Activated CD4-positive, alpha-beta T cell treated with anti-CD3 and anti-CD28 coated beads for 48 hours (primary cell): Measurements from ENCODE around the gene SRPK1.
"Not testable (repeated sequence)": the region's sequence is repeated elsewhere in the genome, so short reads cannot be mapped to it uniquely, and the experiment has no call there.

ENCODE experiments used
- DNase-seq: peaks from one replicate; pipeline ENCODE4 v3.0.0-alpha.2; 2020

SRPK1 gene

DNA sequence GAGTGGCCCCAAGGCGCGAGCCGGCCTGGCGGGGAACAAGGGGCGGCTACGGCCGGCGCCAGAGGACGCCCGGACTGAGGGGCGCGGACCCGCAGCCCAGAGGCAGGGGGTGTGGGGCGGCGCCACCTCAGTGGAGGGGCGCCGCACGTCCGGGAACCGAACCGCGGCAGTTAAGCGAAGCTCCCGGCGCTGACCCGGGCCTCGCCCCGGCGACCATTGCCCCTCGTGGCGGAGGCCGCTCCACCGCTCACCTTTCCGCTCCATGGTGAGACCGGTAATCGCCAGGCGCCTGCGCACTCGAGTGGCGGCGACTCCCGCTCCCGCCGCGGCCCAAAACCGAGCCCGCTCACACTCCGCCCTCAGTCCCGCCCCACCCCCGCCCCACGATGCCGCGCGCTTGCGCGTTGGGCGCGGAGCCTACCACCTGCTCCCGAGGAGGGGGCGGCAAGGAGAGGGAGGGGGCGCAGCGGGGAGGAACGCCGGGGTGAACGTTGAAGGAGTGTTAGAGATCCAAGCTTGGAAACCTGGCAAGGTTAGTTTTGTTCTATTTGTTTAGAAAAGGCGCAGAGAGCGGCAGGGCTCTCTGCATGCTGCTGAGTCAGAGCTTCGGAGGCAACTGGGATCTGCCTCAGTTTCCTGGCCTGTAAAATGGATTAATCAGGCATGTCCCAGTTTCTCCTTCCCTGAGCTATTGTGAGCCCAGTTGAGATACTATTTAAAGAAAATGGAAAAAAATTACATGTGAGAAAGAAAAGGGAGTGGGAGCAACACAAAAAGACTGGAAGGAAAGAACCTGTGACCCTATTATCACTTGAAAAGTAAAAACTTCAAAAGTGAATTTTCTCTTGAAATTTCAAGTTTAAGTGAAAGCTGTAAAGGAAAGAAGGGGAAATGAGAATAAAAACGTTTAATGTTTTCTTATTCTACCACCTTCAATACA, at the start of gene SRPK1:
TSS of gene SRPK1 (minus strand) at position 306 of the 940 bp plus-strand sequence. CDS start at position 264, 42 bp downstream.
- peak; percentile 93 for DNase-seq

- no peak for DNase-seq
Observed at GRCh38 chr6:35970181-35970580, 49.3 kb upstream of the SRPK1 start.

GRCh38 chr6:35969646-35970045, 48.7 kb upstream of the SRPK1 start:
- no peak for DNase-seq

- no peak for DNase-seq
Observed at GRCh38 chr6:35968821-35969220, 47.9 kb upstream of the SRPK1 start.

GRCh38 chr6:35967076-35967774, 46.3 kb upstream of the SRPK1 start:
- no peak for DNase-seq

DNA sequence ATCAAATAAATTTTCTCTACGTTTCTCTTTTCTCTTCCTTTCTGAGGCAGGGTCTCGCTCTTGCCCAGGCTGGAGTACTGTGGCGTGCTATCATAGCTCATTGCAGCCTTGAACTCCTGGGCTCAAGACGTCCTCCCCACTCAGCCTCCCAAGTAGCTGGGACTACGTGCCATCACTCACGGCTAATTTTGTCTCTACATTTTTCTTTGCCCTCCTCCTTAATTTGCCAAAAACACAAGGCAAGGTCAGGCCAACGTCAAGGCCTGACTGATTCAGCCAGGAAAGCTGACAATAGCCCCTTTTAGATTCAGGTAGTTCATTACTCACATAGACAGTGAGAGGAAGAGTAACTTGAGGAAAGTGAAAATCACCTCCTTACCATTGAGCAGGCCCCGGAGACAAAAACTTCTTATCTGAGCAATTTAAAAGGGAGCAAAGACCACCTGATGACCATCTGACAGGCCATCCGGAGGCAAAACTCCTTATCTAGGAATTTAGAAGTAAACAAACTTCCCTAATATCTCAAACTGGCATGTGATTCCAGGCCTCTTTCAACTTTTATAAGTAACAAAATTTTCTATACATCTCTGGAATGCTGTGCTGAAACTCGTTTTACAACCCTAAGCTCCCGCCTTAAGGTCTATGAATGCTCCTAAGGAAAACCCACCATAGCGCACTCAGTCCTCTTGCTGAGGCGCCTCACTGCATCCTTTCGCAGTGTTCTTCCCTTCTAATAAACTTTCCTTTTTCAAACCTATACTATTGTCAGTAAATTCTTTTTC, 42.1 kb upstream of the SRPK1 start:
- no peak for DNase-seq

DNA sequence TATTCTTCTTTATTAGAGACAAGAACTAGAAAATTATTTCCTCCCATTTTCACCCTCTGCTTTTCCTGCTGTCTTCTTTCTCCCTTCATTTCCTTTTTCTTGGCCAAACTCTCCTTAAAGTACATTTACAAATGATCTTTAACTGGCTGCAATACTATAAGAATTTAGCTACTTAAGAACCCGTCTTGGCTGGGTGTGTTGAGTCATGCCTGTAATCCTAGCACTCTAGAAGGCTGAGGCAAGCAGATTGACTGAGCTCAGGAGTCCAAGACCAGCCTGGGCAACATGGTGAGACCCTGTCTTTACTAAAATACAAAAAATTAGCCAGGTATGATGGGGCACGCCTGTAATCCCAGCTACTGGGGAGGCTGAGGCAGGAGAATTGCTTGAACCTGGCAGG, 39.3 kb upstream of the SRPK1 start:
- DNase-seq = no peak

DNA sequence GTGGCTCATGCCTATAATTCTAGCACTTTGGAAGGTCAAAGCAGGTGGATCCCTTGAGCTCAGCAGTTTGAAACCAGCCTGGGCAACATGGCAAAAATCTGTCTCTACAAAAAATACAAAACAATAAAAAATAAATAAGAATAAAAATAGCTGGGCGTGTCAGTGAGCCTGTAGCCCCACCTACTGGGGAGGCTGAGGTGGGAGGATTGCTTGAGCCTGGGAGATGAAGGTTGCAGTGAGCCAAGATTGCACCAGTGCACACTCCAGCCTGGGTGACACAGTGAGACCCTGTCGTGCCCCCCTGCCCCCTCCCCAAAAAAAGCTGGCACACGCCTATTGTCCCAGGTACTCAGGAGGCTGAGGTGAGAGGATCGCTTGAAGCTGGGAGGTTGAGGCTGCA, 35.1 kb upstream of the SRPK1 start:
- DNase-seq = peak; percentile 31

- DNase-seq = no peak
Observed at GRCh38 chr6:35955521-35955920, 34.6 kb upstream of the SRPK1 start.

DNA sequence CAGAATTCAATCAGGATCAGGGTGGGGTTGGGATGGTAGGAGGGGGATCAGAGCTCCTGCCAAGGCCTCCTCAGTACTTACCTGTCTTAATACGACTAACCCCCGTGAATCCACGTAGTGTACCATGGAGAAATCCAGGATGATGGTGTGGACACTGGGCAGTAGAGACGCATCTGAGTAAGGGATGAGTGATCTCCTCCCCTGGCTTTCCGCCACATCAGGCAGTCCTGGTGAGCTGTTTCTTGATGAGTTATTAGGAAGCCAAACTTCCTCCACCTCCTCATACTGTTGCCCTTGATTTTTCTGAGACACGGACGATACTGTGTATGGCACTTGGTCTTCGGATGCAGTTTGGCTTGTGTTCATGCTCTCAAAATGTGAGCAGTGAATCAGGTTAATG, 34.2 kb upstream of the SRPK1 start:
- no peak for DNase-seq

GRCh38 chr6:35954333-35954732, 33.4 kb upstream of the SRPK1 start:
- DNase-seq = no peak

- DNase-seq = no peak
Observed at GRCh38 chr6:35948725-35949124, 27.8 kb upstream of the SRPK1 start.

- no peak for DNase-seq
Observed at GRCh38 chr6:35945650-35946025, 24.7 kb upstream of the SRPK1 start.

- no peak for DNase-seq
Observed at GRCh38 chr6:35943390-35943789, 22.5 kb upstream of the SRPK1 start.

GRCh38 chr6:35942355-35942754, 21.5 kb upstream of the SRPK1 start:
- no peak for DNase-seq

DNA sequence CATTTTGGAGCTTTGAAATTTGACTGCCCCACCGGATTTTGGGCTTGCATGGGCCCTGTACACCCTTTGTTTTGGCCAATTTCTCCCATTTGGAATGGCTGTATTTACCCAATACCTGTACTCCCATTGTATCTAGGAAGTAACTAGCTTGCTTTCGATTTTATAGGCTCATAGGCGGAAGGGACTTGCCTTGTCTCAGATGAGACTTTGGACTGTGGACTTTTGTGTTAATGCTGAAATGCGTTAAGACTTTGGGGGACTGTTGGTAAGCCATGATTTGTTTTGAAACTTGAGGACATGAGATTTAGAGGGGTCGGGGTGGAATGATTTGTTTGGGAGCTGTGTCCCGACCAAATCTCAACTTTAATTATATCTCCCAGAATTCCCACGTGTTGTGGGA, 20.3 kb upstream of the SRPK1 start:
- DNase-seq = not testable (repeated sequence)

- not testable (repeated sequence) for DNase-seq
Observed at GRCh38 chr6:35940014-35940413, 19.1 kb upstream of the SRPK1 start.

- DNase-seq = not testable (repeated sequence)
Observed at GRCh38 chr6:35939259-35939658, 18.4 kb upstream of the SRPK1 start.

GRCh38 chr6:35936681-35937359, 15.9 kb upstream of the SRPK1 start:
- DNase-seq = no peak

- no peak for DNase-seq
Observed at GRCh38 chr6:35935469-35935868, 14.6 kb upstream of the SRPK1 start.

DNA sequence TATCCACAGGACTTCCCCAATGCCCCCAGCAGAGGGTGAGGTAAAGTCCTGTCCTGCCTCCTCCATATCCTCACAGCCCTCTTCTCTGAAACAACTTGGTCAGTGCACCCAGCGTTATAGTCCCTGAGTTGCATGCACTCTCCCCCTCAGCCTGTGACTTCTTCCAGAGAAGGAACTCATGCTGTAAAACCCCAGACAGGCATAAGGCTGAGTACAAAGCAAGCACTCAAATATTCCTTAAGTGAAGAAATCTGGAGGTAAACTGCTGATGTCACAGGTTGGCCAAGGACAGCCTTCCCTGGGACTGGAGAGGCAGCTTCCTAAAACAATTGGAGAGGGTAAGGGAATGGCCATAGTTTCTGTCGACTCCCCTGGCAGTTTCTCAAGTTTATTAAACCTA, 12.9 kb upstream of the SRPK1 start:
- no peak for DNase-seq

GRCh38 chr6:35931873-35932272, 11.0 kb upstream of the SRPK1 start:
- DNase-seq = peak; percentile 14

- DNase-seq = no peak
Observed at GRCh38 chr6:35931120-35931561, 10.2 kb upstream of the SRPK1 start.
